Chondrocyte (in vitro differentiated cells): ENCODE measurements around the gene SMPDL3A. TPM values are rescaled to one million over a fixed set of nuclear protein-coding genes. Genes with fewer than 3 reads are reported as not detected.

Source experiments
- DNase-seq: peaks from one replicate; pipeline ENCODE4 v3.0.0; 2021; ENCODE audit warnings: mixed read lengths, low spot score
- H3K27ac Mint-ChIP-seq: one replicate; pipeline ENCODE4 v1.8.0; 2021; ENCODE audit warnings: mild to moderate bottlenecking, moderate library complexity, mixed read lengths; ENCODE audit not compliant: unreplicated experiment
- H3K27me3 Mint-ChIP-seq: 2 replicates; pipeline ENCODE4 v1.8.0; 2021; ENCODE audit warnings: low read depth, mixed read lengths
- H3K36me3 Mint-ChIP-seq: 2 replicates; pipeline ENCODE4 v1.8.0; 2021; ENCODE audit warnings: low read depth, mixed read lengths
- H3K4me1 Mint-ChIP-seq: 2 replicates; pipeline ENCODE4 v1.8.0; 2021; ENCODE audit warnings: low read depth, mild to moderate bottlenecking, mixed read lengths
- H3K4me3 Mint-ChIP-seq: one replicate; pipeline ENCODE4 v1.8.0; 2021; ENCODE audit warnings: mild to moderate bottlenecking, moderate library complexity, mixed read lengths; ENCODE audit not compliant: unreplicated experiment
- H3K9me3 Mint-ChIP-seq: 2 replicates; pipeline ENCODE4 v1.8.0; 2021; ENCODE audit warnings: low read depth, mixed read lengths
- total RNA-seq: library from RNA; stranded (reverse); gene quantifications from 3 replicates; pipeline ENCODE4 v1.2.1, GENCODE V29; 2021
- TF ChIP-seq, protein P1 (sequence below): fragments of 200-600 bp; sonication (generic); IDR thresholded peaks from 2 replicates; pipeline ENCODE4 v1.5.0; 2021; ENCODE audit warnings: antibody characterized with exemption, mild to moderate bottlenecking, moderate library complexity

Gene SMPDL3A
- total RNA-seq, 1 donor from 2014 or later, result 8.7 TPM

GRCh38 chr6:122766256-122766655 is 22.8 kb upstream of the SMPDL3A start:
- no peak overlapping the region for H3K4me3 Mint-ChIP-seq
- no peaks in the 10 kb centered on the region for H3K4me1 Mint-ChIP-seq
- no peak overlapping the region for H3K27ac Mint-ChIP-seq
- H3K36me3 Mint-ChIP-seq, result no peaks in the 10 kb centered on the region
- peaks cover 7% of the 10 kb centered on the region for H3K9me3 Mint-ChIP-seq
- H3K27me3 Mint-ChIP-seq, result peaks cover 20% of the 10 kb centered on the region
- TF ChIP-seq, protein P1, sequence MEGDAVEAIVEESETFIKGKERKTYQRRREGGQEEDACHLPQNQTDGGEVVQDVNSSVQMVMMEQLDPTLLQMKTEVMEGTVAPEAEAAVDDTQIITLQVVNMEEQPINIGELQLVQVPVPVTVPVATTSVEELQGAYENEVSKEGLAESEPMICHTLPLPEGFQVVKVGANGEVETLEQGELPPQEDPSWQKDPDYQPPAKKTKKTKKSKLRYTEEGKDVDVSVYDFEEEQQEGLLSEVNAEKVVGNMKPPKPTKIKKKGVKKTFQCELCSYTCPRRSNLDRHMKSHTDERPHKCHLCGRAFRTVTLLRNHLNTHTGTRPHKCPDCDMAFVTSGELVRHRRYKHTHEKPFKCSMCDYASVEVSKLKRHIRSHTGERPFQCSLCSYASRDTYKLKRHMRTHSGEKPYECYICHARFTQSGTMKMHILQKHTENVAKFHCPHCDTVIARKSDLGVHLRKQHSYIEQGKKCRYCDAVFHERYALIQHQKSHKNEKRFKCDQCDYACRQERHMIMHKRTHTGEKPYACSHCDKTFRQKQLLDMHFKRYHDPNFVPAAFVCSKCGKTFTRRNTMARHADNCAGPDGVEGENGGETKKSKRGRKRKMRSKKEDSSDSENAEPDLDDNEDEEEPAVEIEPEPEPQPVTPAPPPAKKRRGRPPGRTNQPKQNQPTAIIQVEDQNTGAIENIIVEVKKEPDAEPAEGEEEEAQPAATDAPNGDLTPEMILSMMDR, result no peak
- DNase-seq, result no peak

GRCh38 chr6:122770835-122771601 is 18.0 kb upstream of the SMPDL3A start:
- Mint-ChIP-seq H3K4me3 (no peak overlapping the region), H3K36me3 (no peaks in the 10 kb centered on the region), H3K4me1 (no peaks in the 10 kb centered on the region), H3K27me3 (peaks cover 28% of the 10 kb centered on the region), H3K27ac (no peak overlapping the region), H3K9me3 (peaks cover 4% of the 10 kb centered on the region)
- TF ChIP-seq, protein P1, result no peak
- no peak for DNase-seq

DNA sequence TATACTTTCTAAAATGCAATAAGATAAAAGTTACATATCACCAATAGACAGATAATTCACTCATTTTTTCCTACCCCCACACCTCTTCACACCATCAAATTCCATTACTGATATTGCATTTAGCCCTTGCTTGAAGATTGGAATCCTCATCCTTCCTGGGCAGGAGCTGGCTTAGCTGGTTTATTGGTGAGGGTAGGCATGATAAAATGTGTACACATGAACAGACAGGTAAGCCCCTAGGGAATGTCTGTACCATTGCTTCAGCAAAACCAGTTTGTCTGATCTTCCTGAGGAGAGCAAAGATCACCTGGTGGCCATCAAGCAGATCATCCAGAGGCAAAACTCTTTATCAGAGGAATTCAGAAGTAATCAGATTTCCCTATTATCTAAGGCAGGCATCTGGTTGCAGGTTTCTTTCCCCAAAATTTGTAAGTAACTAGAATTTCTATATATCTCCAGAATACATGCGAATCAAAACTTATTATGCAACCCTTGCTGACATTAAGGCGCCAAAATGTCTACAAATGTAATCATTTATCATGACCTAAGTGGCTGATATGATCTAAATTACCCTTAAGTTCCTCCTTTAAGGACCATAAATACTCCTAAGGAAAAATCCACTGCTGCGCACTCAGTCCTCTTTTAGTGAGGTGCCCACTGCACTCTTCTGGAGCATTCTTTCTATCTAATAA is 16.2 kb upstream of the SMPDL3A start:
- H3K4me1 Mint-ChIP-seq, result no peaks in the 10 kb centered on the region
- H3K27me3 Mint-ChIP-seq, result peaks cover 24% of the 10 kb centered on the region
- DNase-seq, result no peak
- no peaks in the 10 kb centered on the region for H3K36me3 Mint-ChIP-seq
- TF ChIP-seq, protein P1, result no peak
- peaks cover 7% of the 10 kb centered on the region for H3K9me3 Mint-ChIP-seq
- H3K27ac Mint-ChIP-seq, result no peak overlapping the region
- H3K4me3 Mint-ChIP-seq, result no peak overlapping the region

DNA sequence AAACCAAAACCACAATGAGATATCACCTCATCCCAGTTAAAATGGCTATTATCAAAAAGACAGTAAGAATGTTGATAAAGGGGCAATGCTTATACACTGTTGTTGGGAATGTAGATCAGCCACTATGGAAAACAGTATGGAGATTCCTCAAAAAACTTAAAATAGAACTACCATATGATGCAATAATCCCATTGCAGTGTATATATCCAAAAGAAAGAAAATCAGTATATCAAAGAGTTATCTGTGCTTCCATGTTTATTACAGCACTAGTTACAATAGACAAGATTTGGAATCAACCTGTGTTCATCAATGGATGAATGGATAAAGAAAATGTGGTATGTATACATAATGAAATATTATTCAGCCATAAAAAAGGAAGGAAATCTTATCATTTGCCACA is 13.1 kb upstream of the SMPDL3A start:
- Mint-ChIP-seq H3K27ac (no peak overlapping the region), H3K36me3 (no peaks in the 10 kb centered on the region), H3K4me3 (no peak overlapping the region), H3K9me3 (peaks cover 7% of the 10 kb centered on the region), H3K4me1 (no peaks in the 10 kb centered on the region), H3K27me3 (peaks cover 23% of the 10 kb centered on the region)
- DNase-seq, result no peak
- TF ChIP-seq, protein P1, result no peak

GRCh38 chr6:122778302-122778701 is 10.8 kb upstream of the SMPDL3A start:
- Mint-ChIP-seq H3K9me3 (peaks cover 7% of the 10 kb centered on the region), H3K4me1 (no peaks in the 10 kb centered on the region), H3K4me3 (no peak overlapping the region), H3K27ac (no peak overlapping the region), H3K27me3 (peaks cover 15% of the 10 kb centered on the region), H3K36me3 (peaks cover 1% of the 10 kb centered on the region)
- no peak for DNase-seq
- TF ChIP-seq, protein P1, result no peak
